Testis (tissue), 3 donors: ENCODE measurements around the gene MRPS6. TPM values are rescaled to one million over a fixed set of nuclear protein-coding genes. Genes with fewer than 3 reads are reported as not detected.
A peak's percentile ranks its signal among the peaks of the same experiment; 100 is the strongest.

ENCODE experiments used
- DNase-seq: peaks from one replicate; pipeline ENCODE4 v3.0.0-alpha.2; 2019
- H3K27ac ChIP-seq, 2 donors: fragments of 200-600 bp; sonication (generic); one replicate each; pipeline ENCODE4 v1.5.1; 2019
- H3K27me3 ChIP-seq: fragments of 200-600 bp; sonication (generic); one replicate; pipeline ENCODE4 v1.5.1; 2019
- H3K36me3 ChIP-seq: fragments of 200-600 bp; sonication (generic); one replicate; pipeline ENCODE4 v1.5.1; 2017; ENCODE audit warnings: low read depth; ENCODE audit errors: missing control alignments
- H3K4me1 ChIP-seq: fragments of 200-600 bp; sonication (generic); one replicate; pipeline ENCODE4 v1.5.1; 2019
- H3K4me3 ChIP-seq, 2 donors: fragments of 200-600 bp; sonication (generic); one replicate each; pipeline ENCODE4 v1.5.1; 2017 to 2019
- H3K9me3 ChIP-seq: fragments of 200-600 bp; sonication (generic); one replicate; pipeline ENCODE4 v1.5.1; 2017
- POLR2A ChIP-seq: fragments of 450-650 bp; IDR thresholded peaks from one replicate; pipeline ENCODE4 v1.6.1; 2017; ENCODE audit warnings: antibody characterized with exemption, mild to moderate bottlenecking, moderate library complexity
- WGBS, 2 donors: methylation state at CpG; one replicate each; pipeline ENCODE4 v1.1.5; 2018; 5-methylcytosine and 5-hydroxymethylcytosine counted together
- intact Hi-C: fragments of 100-400 bp; cut with DNase I; formaldehyde crosslinking; loops from one replicate; pipeline ENCODE4 v1.15.1; 2023; ENCODE audit warnings: low total_unique reads
- polyA plus RNA-seq: library from polyadenylated mRNA; stranded (reverse); fragments of 350-450 nt; fragmentation: Illumina TruSeq; extraction: RNeasy Lipid Tissue Mini Kit (QIAGEN cat#74804); gene quantifications from one replicate; pipeline ENCODE4 v1.2.3, GENCODE V29; 2014; ENCODE audit warnings: low read depth, low replicate concordance; ENCODE audit not compliant: insufficient read depth
- total RNA-seq, 2 donors: library from RNA; depleted of rRNA; stranded (reverse); fragments of >200 nt; gene quantifications; one replicate each; pipeline ENCODE4 v1.2.3, GENCODE V29; 2016
- TF ChIP-seq, protein P1 (sequence below), 3 experiments: fragments of 450-650 bp in 2 of 3; fragments of 200-600 bp in 1 of 3; sonication (generic) in 1 of 3; IDR thresholded peaks; one replicate each; pipeline ENCODE4 v1.5.1; 2016 to 2019; ENCODE audit warnings: antibody characterized with exemption in 3 of 3, mild to moderate bottlenecking in 2 of 3, moderate library complexity in 1 of 3

Gene MRPS6
- total and polyA plus RNA-seq, 3 donors from 2014 or later: 88.8 to 107 (median 102) TPM

DNA sequence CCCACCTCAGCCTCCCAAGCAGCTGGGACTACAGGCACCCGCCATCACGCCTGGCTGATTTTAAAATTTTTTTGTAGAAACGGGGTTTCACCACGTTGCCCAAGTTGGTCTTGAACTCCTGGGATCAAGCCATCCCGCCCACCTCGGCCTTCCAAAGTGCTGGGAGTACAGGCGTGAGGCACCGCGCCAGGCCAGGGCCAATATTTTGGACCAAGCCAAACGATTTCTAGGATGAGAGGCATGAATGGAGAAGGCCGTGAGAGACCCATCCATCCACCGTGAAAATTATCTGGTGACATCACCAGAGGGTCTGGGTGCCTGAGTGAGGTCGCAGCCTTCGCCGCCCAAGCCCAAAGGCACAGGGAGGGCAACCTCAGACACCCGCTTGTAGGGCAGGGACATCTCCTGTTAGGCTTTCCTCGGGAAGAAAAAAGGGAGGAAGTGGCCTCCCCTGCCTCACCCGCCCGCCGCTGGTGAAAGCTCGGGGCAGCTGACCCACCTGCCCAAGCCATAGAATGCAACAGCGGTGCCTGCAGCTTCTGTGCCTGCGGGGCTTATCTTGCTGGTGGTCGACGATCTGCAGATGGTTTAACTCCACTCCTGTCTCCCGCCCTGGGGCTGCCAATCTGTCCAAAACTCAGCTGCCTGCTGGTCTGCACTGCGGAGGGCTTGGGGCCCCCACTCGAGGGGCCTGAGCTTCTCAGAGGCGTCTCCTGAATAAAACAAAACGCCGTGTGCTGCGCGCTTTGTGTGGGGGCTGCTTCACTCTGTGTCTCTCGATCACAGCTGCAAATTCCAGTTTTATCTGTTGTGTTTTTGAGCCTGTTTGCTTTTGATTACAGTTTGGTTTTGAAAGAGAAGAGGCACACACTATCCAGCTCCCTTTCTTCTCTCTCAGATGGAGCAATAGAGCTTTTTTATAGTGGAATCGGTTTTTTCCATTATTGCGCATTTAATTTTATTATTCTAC, 85.8 kb downstream of the MRPS6 start:
- Histone ChIP-seq H3K27ac (peak overlapping the region; percentile 65 to 82), H3K9me3 (no peaks in the 10 kb centered on the region), H3K4me3 (peak overlapping the region in 1 of 2 donors; percentile 15), H3K27me3 (no peaks in the 10 kb centered on the region), H3K36me3 (no peaks in the 10 kb centered on the region), H3K4me1 (peaks cover 28% of the 10 kb centered on the region)
- WGBS, 2 donors: 33 to 42% methylated on average over 34 to 36 of the region's 36 CpGs
- intact Hi-C loops: no loop called here
- TF ChIP-seq POLR2A: no peak
- TF ChIP-seq, protein P1, sequence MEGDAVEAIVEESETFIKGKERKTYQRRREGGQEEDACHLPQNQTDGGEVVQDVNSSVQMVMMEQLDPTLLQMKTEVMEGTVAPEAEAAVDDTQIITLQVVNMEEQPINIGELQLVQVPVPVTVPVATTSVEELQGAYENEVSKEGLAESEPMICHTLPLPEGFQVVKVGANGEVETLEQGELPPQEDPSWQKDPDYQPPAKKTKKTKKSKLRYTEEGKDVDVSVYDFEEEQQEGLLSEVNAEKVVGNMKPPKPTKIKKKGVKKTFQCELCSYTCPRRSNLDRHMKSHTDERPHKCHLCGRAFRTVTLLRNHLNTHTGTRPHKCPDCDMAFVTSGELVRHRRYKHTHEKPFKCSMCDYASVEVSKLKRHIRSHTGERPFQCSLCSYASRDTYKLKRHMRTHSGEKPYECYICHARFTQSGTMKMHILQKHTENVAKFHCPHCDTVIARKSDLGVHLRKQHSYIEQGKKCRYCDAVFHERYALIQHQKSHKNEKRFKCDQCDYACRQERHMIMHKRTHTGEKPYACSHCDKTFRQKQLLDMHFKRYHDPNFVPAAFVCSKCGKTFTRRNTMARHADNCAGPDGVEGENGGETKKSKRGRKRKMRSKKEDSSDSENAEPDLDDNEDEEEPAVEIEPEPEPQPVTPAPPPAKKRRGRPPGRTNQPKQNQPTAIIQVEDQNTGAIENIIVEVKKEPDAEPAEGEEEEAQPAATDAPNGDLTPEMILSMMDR (IDR thresholded peaks at IDR 0.05): no peak
- peak; percentile 24 for DNase-seq

DNA sequence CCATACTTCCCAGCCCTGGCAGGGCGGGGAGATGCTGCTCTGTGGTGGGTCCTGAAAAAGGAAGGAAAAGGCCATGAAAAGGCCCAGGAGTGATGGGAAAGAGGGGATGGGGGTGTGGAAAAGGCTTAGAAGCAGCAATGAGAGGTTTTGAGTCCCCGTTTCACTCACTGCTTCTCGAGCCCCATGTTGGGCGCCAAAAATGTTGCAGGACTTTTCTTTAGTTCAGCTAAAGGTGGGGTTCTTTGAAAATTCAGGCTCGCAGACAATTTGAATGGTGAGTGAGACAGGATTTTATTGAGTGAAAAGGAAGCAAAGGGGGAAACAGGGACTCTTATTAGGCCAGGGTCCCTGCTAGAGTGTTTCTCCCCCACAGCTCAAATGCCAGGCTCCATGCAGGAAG, 93.1 kb downstream of the MRPS6 start:
- TF ChIP-seq, protein P1 (IDR thresholded peaks at IDR 0.05): no peak
- no peak for TF ChIP-seq POLR2A
- WGBS, 2 donors: 85 to 92% methylated on average over 5 of the region's 5 CpGs
- Histone ChIP-seq H3K4me1 (no peaks in the 10 kb centered on the region), H3K9me3 (no peaks in the 10 kb centered on the region), H3K27ac (no peak overlapping the region), H3K36me3 (no peaks in the 10 kb centered on the region), H3K27me3 (no peaks in the 10 kb centered on the region), H3K4me3 (no peak overlapping the region)
- intact Hi-C loops: no loop called here
- no peak for DNase-seq

DNA sequence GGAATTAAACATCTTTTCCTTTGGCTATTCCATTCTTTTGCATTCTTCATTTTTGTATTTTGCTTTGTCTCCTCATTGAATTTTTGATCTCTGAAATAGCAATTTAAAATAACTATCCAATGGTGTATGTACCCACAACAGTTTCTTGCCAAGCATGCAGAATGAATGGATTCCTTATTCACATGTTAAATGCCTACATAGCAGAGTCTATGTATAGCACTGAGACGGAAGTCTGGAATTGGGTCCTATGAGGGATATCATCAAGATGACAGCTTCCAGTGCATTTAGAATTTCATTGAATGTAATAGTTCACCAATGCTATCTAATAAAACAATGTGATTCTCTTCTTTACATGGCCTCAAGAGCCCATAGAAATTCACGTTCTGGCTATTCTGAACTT, 97.5 kb downstream of the MRPS6 start:
- no peak for TF ChIP-seq POLR2A
- TF ChIP-seq, protein P1 (IDR thresholded peaks at IDR 0.05): no peak
- 85 to 96% methylated on average over 2 of the region's 2 CpGs for WGBS, 2 donors
- intact Hi-C loops: no loop called here
- Histone ChIP-seq H3K27me3 (no peaks in the 10 kb centered on the region), H3K9me3 (no peaks in the 10 kb centered on the region), H3K4me1 (no peaks in the 10 kb centered on the region), H3K36me3 (no peaks in the 10 kb centered on the region), H3K27ac (no peak overlapping the region), H3K4me3 (no peak overlapping the region)
- no peak for DNase-seq

DNA sequence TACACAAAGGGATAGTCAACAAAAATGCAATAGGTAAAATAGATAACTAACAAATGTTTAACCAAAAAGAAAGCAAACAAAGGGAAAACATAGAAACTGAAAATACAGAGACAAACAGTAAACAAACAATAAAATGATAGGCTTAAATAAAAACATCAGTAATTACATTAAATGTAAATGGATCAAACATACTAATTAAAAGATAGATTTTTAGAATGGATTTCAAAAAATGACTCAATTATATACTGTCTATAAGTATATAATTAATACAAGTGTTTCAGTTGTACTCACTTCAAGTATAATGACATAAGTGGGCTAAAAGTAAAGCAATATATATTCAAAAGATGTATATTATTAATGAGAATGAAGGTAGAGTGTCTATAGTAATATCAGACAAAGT, 101.1 kb downstream of the MRPS6 start:
- TF ChIP-seq, protein P1 (IDR thresholded peaks at IDR 0.05): no peak
- TF ChIP-seq POLR2A: no peak
- no peaks in the 10 kb centered on the region for H3K4me1 ChIP-seq
- intact Hi-C loops: no loop called here
- H3K36me3 ChIP-seq: no peaks in the 10 kb centered on the region
- no peak overlapping the region for H3K27ac ChIP-seq
- H3K9me3 ChIP-seq: no peaks in the 10 kb centered on the region
- no peaks in the 10 kb centered on the region for H3K27me3 ChIP-seq
- no peak overlapping the region for H3K4me3 ChIP-seq
- no peak for DNase-seq
